GM10248 (cell line): ENCODE results near the gene ITPR1.

Experiments used
- CTCF ChIA-PET: fragments of 300-600 bp; sonication (Branson Sonifier 250); formaldehyde crosslinking; extraction: SDS; loops from one replicate; lab custom pipeline; 2021; ENCODE audit warnings: antibody characterized with exemption; lab: Yijun Ruan, JAX
- POLR2A ChIA-PET: fragments of 350-650 bp; sonication (Branson Sonifier 250); formaldehyde crosslinking; extraction: SDS; loops from one replicate; lab custom pipeline; 2020; ENCODE audit warnings: antibody characterized with exemption; lab: Yijun Ruan, JAX
- DNase-seq: peaks from one replicate; pipeline ENCODE4 v3.0.0; 2012; ENCODE audit errors: extremely low spot score
- TF ChIP-seq, protein P1 (sequence below): IDR thresholded peaks from 2 replicates; pipeline ENCODE4 v1.5.1; 2012; ENCODE audit warnings: mild to moderate bottlenecking, low read depth; ENCODE audit errors: extremely low read depth, missing control alignments, control extremely low read depth

Gene ITPR1

GRCh38 chr3:4838621-4839022 lies 345.5 kb downstream of the ITPR1 start:
- CTCF ChIA-PET: interaction anchor here (0.8 to 6.1 kb wide), 6 partner anchors 12 to 400 kb away, joined by 3 to 56 read pairs (median 6); partner anchors contain the start of gene BHLHE40
- TF ChIP-seq, protein P1, sequence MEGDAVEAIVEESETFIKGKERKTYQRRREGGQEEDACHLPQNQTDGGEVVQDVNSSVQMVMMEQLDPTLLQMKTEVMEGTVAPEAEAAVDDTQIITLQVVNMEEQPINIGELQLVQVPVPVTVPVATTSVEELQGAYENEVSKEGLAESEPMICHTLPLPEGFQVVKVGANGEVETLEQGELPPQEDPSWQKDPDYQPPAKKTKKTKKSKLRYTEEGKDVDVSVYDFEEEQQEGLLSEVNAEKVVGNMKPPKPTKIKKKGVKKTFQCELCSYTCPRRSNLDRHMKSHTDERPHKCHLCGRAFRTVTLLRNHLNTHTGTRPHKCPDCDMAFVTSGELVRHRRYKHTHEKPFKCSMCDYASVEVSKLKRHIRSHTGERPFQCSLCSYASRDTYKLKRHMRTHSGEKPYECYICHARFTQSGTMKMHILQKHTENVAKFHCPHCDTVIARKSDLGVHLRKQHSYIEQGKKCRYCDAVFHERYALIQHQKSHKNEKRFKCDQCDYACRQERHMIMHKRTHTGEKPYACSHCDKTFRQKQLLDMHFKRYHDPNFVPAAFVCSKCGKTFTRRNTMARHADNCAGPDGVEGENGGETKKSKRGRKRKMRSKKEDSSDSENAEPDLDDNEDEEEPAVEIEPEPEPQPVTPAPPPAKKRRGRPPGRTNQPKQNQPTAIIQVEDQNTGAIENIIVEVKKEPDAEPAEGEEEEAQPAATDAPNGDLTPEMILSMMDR: no peak
- POLR2A ChIA-PET: interaction anchor here (0.6 to 1.5 kb wide), 2 partner anchors 98 to 140 kb away, joined by 5 to 6 read pairs; partner anchors contain the start of gene BHLHE40
- DNase-seq: no peak

DNA sequence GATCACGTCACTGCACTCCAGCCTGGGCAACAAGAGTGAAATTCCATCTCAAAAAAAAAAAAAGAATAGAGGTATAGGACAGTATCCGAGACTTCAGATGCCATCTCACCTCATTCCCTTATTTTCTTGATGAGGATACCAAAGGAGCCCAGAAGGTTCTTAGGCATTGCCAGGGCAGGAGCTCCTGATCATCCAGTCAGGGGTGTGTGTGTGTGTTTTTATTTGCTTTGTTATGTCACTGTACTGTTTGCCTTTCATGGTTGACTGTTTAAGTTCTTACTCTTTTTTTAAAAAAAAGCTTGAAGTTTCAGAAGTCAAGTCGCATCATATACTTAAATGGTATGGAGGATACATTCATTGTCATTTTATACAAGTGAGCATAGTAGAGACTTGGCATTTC lies 346.1 kb downstream of the ITPR1 start:
- TF ChIP-seq, protein P1: no peak
- DNase-seq: no peak
- POLR2A ChIA-PET: interaction anchor here (1.5 kb wide), 1 partner anchor 139 kb away, joined by 5 read pairs; the partner anchor contains the start of gene BHLHE40
- CTCF ChIA-PET: interaction anchor here (0.6 to 6.1 kb wide), 5 partner anchors 11 to 187 kb away, joined by 3 to 56 read pairs (median 9); partner anchors contain the start of gene BHLHE40

- TF ChIP-seq, protein P1: no peak
- CTCF ChIA-PET: interaction anchor here (0.8 to 1.5 kb wide), 10 partner anchors 9 to 217 kb away, joined by 3 to 8 read pairs (median 4); partner anchors contain the start of gene BHLHE40
- no peak for DNase-seq
- POLR2A ChIA-PET: no interaction called here
Measured at GRCh38 chr3:4841225-4841624, 348.1 kb downstream of the ITPR1 start.

DNA sequence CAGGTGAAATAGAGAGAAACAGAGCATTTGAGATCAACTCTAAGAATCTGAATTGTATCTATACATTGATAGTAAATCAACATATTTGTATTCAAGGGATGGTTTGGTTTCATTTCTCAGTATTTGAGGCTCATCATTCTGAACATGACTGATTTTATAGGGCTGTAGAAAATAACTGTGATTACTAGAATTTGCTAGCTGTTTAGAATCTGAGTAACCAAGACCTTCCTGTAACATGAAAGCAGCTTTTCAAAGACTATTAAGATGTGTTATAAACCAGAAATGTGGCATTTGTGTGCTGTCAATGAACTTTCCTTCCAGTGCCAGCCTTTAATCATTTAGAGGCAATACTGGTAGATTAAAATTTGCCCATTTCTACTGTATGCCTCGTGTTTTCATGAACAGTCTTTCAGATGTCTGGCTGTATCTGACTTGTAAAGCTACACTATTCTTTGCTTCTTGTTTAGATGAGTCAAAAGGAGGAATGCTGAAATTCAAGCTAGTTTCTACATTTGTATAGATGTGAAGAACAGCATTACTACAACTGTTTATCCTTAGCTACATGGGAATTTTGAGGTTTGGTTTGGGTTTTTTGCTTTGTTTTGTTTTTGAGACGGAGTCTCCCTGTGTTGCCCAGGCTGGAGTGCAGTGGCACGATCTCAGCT lies 348.8 kb downstream of the ITPR1 start:
- TF ChIP-seq, protein P1: no peak
- no peak for DNase-seq
- ChIA-PET CTCF (interaction anchor here (0.8 to 1.5 kb wide), 11 partner anchors 9 to 216 kb away, joined by 3 to 8 read pairs (median 4); partner anchors contain the start of gene BHLHE40), POLR2A (interaction anchor here (0.6 to 0.9 kb wide), 2 partner anchors 137 to 355 kb away, joined by 3 to 4 read pairs; partner anchors contain the start of gene BHLHE40)

GRCh38 chr3:4843619-4844018 lies 350.5 kb downstream of the ITPR1 start:
- TF ChIP-seq, protein P1: no peak
- ChIA-PET CTCF (interaction anchor here (0.7 to 2.4 kb wide), 11 partner anchors 10 to 137 kb away, joined by 3 to 22 read pairs (median 5); no protein-coding TSS in a partner anchor), POLR2A (no interaction called here)
- no peak for DNase-seq

GRCh38 chr3:4845882-4846281 lies 352.7 kb downstream of the ITPR1 start:
- ChIA-PET CTCF (interaction anchor here (2.0 kb wide), 1 partner anchor 133 kb away, joined by 5 read pairs; the partner anchor contains the start of gene BHLHE40), POLR2A (no interaction called here)
- TF ChIP-seq, protein P1: no peak
- DNase-seq: no peak
